CD4-positive, alpha-beta T cell treated with Interleukin-21 for 1 hour (primary cell): ENCODE results near the gene CRIP2.
A peak's percentile ranks its signal among the peaks of the same experiment; 100 is the strongest.

Experiments used
- DNase-seq: peaks from one replicate; pipeline ENCODE4 v3.0.0-alpha.2; 2020

Gene CRIP2

DNA sequence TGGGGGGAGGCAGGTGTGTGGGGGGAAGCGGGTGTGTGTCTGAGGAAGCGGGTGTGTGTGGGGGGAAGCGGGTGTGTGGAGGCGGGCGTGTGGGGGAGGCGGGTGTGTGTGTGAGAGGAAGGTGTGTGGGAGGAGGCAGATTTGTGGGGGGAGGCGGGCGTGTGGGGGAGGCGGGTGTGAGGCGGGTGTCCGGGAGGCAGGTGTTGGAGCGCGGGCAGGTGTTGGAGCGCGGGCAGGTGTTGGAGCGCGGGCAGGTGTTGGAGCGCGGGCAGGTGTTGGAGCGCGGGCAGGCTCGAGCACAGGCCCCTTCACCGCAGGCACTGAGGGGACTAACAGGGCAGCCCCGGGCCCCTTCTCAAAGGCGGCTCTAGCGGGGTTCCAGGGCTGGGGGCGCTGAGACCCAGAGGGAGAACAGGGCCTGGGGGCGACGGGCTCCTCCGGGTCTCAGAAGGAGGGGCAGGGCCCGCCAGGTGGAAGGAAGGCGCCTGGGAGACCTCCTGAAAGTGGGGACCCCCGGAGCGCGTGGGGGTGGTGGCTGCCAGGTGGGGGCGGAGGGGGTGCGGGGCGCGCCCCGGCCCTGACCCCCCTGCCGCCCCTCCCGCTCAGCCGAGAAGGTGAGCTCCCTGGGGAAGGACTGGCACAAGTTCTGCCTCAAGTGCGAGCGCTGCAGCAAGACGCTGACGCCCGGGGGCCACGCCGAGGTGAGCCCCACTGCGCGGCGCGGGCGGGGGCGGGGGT lies 3.2 kb downstream of the CRIP2 start:
- peak; percentile 84 for DNase-seq

- DNase-seq = peak; percentile 52
Observed at GRCh38 chr14:105478398-105479251, 4.0 kb downstream of the CRIP2 start.

- DNase-seq = peak; percentile 11
Observed at GRCh38 chr14:105479431-105480158, 5.0 kb downstream of the CRIP2 start.

- no peak for DNase-seq
Observed at GRCh38 chr14:105480199-105480746, 5.7 kb downstream of the CRIP2 start.

DNA sequence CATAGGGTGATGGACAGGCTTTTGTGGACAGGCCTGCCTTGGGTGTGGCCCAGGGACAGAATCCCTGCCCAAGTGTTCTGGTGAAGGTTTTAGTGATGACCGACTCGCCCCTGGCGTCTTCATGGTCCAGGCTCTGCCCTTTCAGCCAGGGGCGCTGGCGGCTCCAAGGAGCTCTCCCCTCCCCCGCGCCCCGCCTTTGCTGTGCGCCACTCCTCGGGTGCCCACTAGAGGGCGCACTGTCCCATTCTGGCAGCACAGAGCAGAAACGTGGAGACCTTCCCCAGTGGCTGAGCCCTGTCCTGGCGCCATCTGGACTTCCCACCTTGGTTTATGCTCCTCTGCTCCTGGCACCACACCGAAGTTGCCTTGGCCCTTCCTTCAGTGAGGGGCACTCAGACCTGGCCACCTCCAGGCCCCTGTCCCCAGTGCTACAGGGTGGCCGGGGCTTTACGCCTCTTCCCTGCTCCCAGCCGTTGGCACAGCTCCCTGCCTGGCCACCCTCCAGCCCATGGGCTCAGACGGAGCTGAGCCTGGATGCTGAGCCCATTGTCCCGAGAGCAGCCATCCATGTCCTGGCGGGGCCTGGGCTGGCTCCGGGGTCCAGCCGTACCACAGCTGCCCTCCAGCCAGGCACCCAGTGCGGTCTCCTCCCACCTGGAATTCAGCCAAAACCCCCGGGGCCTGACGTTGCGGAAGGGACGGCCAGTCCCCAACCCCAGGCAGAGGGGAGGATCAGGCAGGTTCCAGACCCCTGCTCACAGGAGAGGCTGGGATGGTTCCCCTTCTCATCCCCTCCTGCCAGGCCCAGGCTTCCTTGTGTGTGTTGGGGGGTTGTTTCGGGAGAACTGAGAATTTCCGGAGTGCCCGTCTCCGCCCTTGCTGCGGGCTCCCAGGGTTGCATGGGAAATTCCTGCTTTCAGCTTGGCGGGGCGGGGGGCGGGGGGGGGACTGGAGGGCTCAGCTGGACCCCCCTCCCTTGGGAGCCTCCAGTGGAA lies 6.5 kb downstream of the CRIP2 start:
- peak; percentile 93 for DNase-seq

DNA sequence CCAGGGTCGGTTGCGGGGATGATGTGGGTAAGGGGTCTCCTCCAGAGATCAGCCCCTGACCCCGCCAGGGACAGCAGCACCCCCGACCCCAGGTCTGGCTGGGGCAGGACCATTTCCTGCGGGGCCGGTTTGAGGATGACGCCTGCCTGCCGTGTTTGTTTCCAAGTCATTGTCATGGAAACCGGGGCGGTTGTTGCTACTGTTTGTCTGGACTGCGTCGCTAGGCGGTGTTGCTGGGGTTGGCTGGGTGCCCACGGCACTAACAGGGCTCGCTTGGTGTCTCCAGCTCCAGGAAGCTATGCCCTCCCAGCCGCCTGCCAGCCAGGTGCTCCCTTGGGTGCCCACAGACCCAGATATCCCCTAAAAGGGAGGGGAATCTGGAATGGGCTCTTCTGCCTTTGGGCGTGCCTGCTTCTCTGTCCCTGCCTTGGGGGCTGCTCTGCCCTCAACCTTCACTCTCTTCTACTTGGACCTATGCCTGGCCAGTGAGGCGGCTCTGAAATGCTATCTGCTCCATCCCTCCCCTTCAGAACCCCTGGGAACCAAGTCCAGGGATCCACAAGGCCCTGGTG lies 7.4 kb downstream of the CRIP2 start:
- DNase-seq = peak; percentile 99

GRCh38 chr14:105482486-105483110 lies 8.0 kb downstream of the CRIP2 start:
- peak; percentile 3 for DNase-seq

DNA sequence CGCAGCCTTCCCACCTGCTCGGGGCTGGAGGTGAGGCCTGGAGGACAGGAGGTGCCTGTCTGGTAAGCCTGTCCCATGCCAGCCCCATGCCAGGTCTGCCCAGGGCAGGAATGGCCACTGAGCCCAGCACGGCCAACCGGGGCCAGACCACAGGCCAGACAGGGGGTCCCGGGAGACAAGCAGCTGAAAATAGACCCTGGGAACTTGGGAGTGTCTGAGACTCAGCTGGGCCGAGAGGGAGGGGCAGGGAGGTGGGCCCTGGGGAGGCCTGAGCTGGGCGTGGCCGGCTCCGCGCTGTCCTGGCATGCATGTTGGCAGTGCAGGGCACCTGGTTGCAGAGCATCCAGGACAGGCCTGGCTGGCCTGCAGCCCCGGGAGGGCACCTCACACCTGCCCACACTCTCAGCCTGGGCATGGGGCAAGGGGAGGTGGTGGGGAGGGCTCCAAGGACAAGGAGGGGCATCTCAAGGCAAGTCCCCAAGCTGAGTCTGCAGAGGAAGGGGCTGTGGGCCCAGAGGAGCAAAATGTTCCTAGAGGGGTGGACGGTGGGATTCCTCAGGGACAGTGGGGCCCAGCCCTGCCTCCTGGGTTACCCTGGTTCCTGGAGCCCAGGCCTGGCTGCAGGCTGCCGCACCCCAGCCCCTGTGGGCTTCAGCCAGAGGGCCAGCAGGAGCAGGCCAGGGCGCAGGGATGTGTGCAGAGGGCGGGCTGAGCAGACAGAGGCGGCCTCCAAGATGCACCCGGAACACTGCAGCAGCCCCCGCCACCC lies 8.9 kb downstream of the CRIP2 start:
- DNase-seq = peak; percentile 11

GRCh38 chr14:105484069-105484996 lies 9.7 kb downstream of the CRIP2 start:
- DNase-seq = peak; percentile 83

GRCh38 chr14:105484997-105485393 lies 10.4 kb downstream of the CRIP2 start:
- DNase-seq = no peak

DNA sequence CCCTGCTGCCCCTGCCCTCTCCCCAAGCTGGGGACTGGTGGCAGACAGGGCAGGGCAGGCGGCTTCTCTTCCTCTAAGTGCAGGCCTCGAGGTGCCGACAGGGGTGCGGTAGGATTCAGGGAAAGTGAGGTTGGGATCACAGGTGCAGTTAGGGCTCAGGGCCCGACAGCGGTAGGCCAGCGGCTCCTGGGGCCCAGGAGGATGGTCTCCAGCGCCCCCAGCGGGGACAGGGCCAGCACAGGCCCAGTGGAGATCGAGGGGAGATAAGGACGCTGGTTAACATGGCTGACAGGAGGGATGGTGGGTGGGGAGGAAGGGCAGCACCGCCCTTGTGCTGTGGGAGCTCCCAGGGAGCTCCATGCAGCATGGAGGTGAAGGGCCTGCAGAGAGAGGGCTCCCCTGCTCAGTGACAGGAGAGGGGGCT lies 11.1 kb downstream of the CRIP2 start:
- peak; percentile 83 for DNase-seq

DNA sequence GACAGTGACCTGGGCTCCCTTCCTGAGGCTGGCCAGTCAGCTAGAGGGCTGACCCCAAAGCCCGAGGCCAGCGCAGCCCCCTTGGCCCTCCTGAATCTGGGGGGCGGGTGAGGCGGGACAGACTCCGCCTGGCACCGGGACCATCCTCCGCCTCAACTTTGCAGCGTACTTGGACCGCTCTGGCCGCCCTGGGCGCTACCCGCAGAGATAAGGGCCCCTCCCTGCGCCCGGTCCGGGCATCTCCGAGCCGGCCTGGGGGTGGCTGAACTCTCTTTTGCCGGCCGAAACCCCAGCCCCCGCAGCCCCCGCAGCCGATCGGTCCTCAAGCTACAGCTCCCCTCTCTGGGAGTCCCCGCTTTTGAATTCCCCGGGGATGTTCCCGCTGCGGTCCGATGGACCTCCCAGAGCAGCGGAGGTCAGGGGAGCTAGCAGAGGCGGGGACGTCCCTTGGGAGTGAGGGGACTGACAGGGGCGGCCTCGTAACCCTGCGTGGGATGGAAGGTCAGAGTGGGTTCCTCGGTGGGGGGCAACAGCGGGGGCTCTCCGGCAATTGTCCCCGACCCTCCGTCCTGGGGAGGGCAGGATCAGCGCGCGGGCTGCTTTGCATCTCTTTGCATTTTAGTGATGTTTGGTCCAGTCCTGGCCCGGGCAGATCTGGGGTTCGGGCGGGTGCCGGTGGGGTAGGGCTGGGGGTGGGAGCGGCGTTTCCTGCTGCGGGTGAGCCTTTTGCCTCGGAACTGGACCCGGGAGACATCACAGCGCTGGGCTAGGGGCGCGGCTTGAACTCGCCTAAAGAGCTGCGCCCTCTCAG lies 11.7 kb downstream of the CRIP2 start, which contains the start of gene CRIP1:
CRIP1 (plus strand) TSS at position 724 of the 811 bp plus-strand sequence. CDS start 374 bp downstream, outside the sequence.
- peak; percentile 28 for DNase-seq

DNA sequence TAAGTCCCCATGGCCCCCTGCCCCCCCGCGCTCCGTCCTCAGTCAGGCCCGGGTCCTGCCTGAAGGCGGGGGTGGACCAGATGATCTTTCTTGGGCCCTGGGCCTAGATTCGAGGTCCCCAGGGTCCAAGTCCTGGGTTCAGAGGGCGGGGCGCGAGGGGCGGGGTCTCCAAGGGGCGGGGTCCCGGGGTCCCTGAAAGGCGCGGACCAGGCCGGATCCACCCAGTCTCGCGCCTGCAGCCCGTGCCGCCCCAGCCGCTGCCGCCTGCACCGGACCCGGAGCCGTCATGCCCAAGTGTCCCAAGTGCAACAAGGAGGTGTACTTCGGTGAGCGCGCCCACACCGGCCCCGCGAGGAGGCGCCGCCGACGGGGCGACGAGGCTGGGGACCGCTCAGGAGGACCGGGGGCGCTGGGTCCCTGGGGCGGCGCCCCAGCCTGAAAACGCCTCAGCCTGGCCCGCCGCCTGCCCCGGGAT lies 12.4 kb downstream of the CRIP2 start:
- peak; percentile 84 for DNase-seq

GRCh38 chr14:105487449-105487985 lies 12.9 kb downstream of the CRIP2 start:
- DNase-seq = peak; percentile 84

GRCh38 chr14:105487986-105488777 lies 13.6 kb downstream of the CRIP2 start:
- peak; percentile 58 for DNase-seq

GRCh38 chr14:105488781-105489541 lies 14.3 kb downstream of the CRIP2 start:
- peak; percentile 44 for DNase-seq
